ENCODE measurements around the gene BEAN1. TPM values are rescaled to one million over a fixed set of nuclear protein-coding genes. Genes with fewer than 3 reads are reported as not detected.

Gene BEAN1
- total RNA-seq, 1 donor from 2014 or later = not detected

DNA sequence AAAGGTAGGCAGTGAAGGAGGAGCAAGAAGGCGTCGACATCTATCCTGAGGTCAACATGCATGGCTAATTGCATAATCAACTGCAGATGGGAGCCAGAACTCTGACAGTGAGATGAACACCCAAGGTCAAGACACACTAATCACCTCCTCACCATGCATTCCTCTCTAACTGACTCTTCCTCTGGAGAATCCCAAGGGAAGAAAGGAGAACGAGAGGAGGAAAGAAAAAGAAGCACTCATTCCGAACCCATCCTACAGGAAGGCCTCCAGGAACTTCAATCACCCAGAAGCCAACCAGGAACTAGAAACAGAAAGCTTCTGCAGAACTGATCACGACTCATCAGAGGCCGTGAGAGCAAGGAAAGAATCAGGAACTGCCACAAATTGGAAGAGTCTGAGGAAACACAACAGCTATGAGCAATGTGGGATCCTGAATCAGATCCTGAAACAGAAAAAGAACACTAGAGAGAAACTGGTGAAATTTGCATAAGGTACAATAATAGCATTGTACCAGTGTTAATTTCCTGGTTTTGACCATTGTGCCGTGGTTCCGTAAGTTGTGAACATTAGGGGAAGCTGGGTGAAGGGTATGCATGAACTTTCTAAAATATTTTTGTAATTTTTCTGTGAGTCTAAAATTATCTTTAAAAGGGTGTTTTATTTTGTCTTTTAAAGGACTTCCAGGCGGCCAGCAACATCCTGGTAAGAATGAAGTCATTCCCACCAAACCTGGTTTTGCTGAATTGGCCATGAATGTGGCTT is 10.0 kb upstream of the BEAN1 start:
- Mint-ChIP-seq H3K27ac (no peak overlapping the region), H3K9me3 (ENCODE audit: low read depth) (no peaks in the 10 kb centered on the region), H3K27me3 (peaks cover 48% of the 10 kb centered on the region), H3K4me1 (ENCODE audit: low read depth) (no peaks in the 10 kb centered on the region), H3K4me3 (ENCODE audit: low read depth) (no peak overlapping the region), H3K36me3 (ENCODE audit: insufficient read depth) (no peaks in the 10 kb centered on the region)
- no peak for DNase-seq (ENCODE audit: low spot score, unreplicated experiment)
- TF ChIP-seq, protein P1, sequence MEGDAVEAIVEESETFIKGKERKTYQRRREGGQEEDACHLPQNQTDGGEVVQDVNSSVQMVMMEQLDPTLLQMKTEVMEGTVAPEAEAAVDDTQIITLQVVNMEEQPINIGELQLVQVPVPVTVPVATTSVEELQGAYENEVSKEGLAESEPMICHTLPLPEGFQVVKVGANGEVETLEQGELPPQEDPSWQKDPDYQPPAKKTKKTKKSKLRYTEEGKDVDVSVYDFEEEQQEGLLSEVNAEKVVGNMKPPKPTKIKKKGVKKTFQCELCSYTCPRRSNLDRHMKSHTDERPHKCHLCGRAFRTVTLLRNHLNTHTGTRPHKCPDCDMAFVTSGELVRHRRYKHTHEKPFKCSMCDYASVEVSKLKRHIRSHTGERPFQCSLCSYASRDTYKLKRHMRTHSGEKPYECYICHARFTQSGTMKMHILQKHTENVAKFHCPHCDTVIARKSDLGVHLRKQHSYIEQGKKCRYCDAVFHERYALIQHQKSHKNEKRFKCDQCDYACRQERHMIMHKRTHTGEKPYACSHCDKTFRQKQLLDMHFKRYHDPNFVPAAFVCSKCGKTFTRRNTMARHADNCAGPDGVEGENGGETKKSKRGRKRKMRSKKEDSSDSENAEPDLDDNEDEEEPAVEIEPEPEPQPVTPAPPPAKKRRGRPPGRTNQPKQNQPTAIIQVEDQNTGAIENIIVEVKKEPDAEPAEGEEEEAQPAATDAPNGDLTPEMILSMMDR (IDR thresholded peaks at IDR 0.05; ENCODE audit: unreplicated experiment) = no peak

DNA sequence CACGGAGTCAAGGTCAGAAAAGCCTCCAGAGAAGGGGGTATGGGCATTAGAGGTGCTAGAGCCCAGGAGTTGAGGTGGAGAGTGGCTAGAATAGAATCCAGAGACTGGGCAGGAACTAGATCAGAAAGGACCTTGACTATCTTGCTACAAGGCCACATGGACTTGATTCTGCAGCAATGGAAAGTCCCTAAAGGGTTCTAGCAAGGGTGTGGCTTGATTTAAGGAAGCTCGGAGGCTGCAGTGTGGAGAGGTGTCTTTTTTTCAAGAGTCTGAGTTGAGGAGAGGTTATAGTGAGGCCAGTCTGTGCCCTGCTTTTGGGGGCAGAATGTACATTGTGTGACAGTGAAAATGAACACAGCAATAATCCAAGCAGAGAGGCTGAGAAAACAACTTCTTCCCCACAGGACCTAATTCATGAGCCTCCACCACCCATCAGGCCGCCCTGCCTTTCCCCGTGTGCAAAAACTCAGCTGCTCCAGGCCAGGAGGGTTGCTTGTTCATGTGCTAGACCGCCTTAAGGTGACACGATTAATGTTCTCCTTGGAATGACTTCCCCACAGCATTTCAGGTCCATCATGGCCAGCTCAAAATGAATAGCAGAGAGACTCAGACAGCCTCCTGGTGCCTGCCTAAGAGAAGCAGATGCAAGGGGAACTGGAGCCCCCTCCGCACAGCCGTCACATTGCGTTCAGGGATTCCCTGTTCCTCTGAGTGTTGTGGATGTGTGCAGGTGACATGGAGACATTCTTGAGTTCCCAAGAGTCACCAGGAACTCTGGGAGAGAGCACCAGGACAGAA is 8.7 kb upstream of the BEAN1 start:
- H3K27ac Mint-ChIP-seq = no peak overlapping the region
- TF ChIP-seq, protein P1 (IDR thresholded peaks at IDR 0.05; ENCODE audit: unreplicated experiment) = no peak
- H3K9me3 Mint-ChIP-seq (ENCODE audit: low read depth) = no peaks in the 10 kb centered on the region
- H3K36me3 Mint-ChIP-seq (ENCODE audit: insufficient read depth) = no peaks in the 10 kb centered on the region
- H3K4me1 Mint-ChIP-seq (ENCODE audit: low read depth) = no peaks in the 10 kb centered on the region
- H3K27me3 Mint-ChIP-seq = peaks cover 60% of the 10 kb centered on the region
- DNase-seq (ENCODE audit: low spot score, unreplicated experiment) = no peak
- H3K4me3 Mint-ChIP-seq (ENCODE audit: low read depth) = no peak overlapping the region

DNA sequence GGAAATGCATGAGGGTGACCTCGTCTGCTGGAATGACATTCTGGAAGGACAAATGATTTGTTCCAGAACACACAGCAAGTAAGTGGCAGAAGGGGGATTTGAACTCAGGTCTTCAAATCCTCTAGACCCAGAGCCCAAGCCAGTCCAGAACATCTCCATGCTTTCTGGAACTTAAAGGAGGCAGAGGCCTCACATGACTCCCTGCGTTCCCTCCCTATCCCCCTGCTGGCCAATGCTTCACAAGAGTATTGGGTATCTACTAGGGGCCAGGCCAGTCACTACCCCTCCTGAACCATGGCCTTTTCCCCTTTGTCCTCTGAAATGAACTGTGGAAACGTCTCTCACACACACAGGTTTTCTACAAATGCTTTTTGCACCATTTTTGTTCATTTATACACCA is 7.6 kb upstream of the BEAN1 start:
- no peaks in the 10 kb centered on the region for H3K9me3 Mint-ChIP-seq (ENCODE audit: low read depth)
- no peak overlapping the region for H3K27ac Mint-ChIP-seq
- no peak for DNase-seq (ENCODE audit: low spot score, unreplicated experiment)
- H3K4me3 Mint-ChIP-seq (ENCODE audit: low read depth) = no peak overlapping the region
- H3K27me3 Mint-ChIP-seq = peaks cover 68% of the 10 kb centered on the region
- H3K36me3 Mint-ChIP-seq (ENCODE audit: insufficient read depth) = no peaks in the 10 kb centered on the region
- no peaks in the 10 kb centered on the region for H3K4me1 Mint-ChIP-seq (ENCODE audit: low read depth)
- TF ChIP-seq, protein P1 (IDR thresholded peaks at IDR 0.05; ENCODE audit: unreplicated experiment) = peak; percentile 13

DNA sequence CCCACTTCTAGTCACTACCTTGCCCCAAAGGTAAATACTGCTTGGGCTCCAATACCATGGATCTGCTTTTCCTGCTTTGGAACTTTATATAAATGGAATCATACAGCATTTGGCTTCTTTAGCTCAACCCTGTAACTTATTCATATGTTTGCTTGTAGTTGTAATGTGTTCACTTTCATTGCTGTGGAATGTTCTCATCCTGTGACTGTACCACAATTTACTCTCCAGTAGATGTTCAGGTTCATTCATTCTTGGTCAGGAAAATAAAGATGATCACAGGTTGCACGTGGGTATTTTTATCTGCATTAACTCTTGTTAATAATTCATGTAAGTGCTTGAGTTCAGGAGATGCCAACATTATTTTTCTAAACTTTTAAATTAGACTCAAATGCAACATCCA is 6.7 kb upstream of the BEAN1 start:
- Mint-ChIP-seq H3K27ac (no peak overlapping the region), H3K9me3 (ENCODE audit: low read depth) (no peaks in the 10 kb centered on the region), H3K27me3 (peaks cover 73% of the 10 kb centered on the region)

DNA sequence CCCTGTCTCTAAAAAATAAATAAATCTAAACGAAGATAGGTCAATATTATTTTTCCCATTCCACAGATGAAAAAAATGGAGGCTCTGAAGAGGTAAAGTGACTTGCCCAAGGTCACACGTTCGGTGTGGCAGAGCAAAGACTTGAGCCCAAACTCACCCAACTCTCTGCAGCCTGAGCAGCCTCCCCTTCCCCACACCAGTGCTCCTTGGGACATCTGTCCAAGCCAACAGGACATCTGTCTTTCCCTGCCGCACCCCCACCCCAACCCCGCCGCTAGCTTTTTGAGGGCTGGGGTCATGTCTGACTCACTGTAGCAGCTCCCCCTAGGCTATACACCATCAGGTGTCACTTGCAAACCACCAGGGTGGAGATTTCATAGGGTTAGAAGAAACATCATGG is 5.2 kb upstream of the BEAN1 start:
- Mint-ChIP-seq H3K9me3 (ENCODE audit: low read depth) (no peaks in the 10 kb centered on the region), H3K36me3 (ENCODE audit: insufficient read depth) (no peaks in the 10 kb centered on the region), H3K27ac (no peak overlapping the region), H3K27me3 (peaks cover 77% of the 10 kb centered on the region), H3K4me3 (ENCODE audit: low read depth) (no peak overlapping the region), H3K4me1 (ENCODE audit: low read depth) (peaks cover 2% of the 10 kb centered on the region)
- TF ChIP-seq, protein P1 (IDR thresholded peaks at IDR 0.05; ENCODE audit: unreplicated experiment) = no peak
- DNase-seq (ENCODE audit: low spot score, unreplicated experiment) = no peak

More for the DNA sequence above, 6.7 kb upstream of the BEAN1 start:
- TF ChIP-seq, protein P1 (IDR thresholded peaks at IDR 0.05; ENCODE audit: unreplicated experiment) = no peak
- DNase-seq (ENCODE audit: low spot score, unreplicated experiment) = no peak
- no peaks in the 10 kb centered on the region for H3K36me3 Mint-ChIP-seq (ENCODE audit: insufficient read depth)
- H3K4me3 Mint-ChIP-seq (ENCODE audit: low read depth) = no peak overlapping the region
- H3K4me1 Mint-ChIP-seq (ENCODE audit: low read depth) = no peaks in the 10 kb centered on the region
